Naive B cell (primary cell): ENCODE measurements around the gene MEPE. TPM values are rescaled to one million over a fixed set of nuclear protein-coding genes. Genes with fewer than 3 reads are reported as not detected.

Experiments
- ATAC-seq, 2 donors: fragments of 150-1000 bp; cut with Tn5 transposase; 2 replicates each; pipeline ENCODE4 v1.10.0; 2021; ENCODE audit warnings: low read depth in 2 of 2, mild to moderate bottlenecking in 2 of 2, moderate library complexity in 2 of 2
- DNase-seq: peaks from one replicate; pipeline ENCODE4 v3.0.0; 2022
- H3K27ac Mint-ChIP-seq, 6 donors: one replicate each; pipeline ENCODE4 v1.8.0; 2020 to 2022; ENCODE audit warnings: mild to moderate bottlenecking in 6 of 6, mixed read lengths in 6 of 6, moderate library complexity in 5 of 6, inconsistent platforms in 2 of 6
- H3K27me3 Mint-ChIP-seq, 3 donors: one replicate each; pipeline ENCODE4 v1.8.0; 2021 to 2022; ENCODE audit warnings: mixed read lengths in 3 of 3, mild to moderate bottlenecking in 1 of 3
- H3K36me3 Mint-ChIP-seq, 2 donors: one replicate each; pipeline ENCODE4 v1.8.0; 2020 to 2022; ENCODE audit warnings: mixed read lengths in 2 of 2, inconsistent platforms in 1 of 2, mild to moderate bottlenecking in 1 of 2
- H3K4me1 Mint-ChIP-seq, 3 donors: one replicate each; pipeline ENCODE4 v1.8.0; 2020 to 2022; ENCODE audit warnings: mixed read lengths in 3 of 3, inconsistent platforms in 1 of 3, mild to moderate bottlenecking in 1 of 3, moderate library complexity in 1 of 3
- H3K4me3 Mint-ChIP-seq, 8 donors: one replicate each; pipeline ENCODE4 v1.8.0; 2020 to 2022; ENCODE audit warnings: mild to moderate bottlenecking in 8 of 8, mixed read lengths in 8 of 8, moderate library complexity in 8 of 8, inconsistent platforms in 2 of 8
- H3K9me3 Mint-ChIP-seq, 7 donors: one replicate each; pipeline ENCODE4 v1.8.0; 2020 to 2022; ENCODE audit warnings: mixed read lengths in 7 of 7, mild to moderate bottlenecking in 5 of 7, inconsistent platforms in 2 of 7, moderate library complexity in 1 of 7
- polyA plus RNA-seq, 6 donors: library from polyadenylated mRNA; unstranded; fragments of 300-500 nt; fragmentation: Illumina TruSeq; gene quantifications; one replicate each; pipeline ENCODE4 v1.2.3, GENCODE V29; 2021; ENCODE audit warnings: low read depth in 6 of 6

MEPE gene, protein sequence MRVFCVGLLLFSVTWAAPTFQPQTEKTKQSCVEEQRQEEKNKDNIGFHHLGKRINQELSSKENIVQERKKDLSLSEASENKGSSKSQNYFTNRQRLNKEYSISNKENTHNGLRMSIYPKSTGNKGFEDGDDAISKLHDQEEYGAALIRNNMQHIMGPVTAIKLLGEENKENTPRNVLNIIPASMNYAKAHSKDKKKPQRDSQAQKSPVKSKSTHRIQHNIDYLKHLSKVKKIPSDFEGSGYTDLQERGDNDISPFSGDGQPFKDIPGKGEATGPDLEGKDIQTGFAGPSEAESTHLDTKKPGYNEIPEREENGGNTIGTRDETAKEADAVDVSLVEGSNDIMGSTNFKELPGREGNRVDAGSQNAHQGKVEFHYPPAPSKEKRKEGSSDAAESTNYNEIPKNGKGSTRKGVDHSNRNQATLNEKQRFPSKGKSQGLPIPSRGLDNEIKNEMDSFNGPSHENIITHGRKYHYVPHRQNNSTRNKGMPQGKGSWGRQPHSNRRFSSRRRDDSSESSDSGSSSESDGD
- not detected for polyA plus RNA-seq

DNA sequence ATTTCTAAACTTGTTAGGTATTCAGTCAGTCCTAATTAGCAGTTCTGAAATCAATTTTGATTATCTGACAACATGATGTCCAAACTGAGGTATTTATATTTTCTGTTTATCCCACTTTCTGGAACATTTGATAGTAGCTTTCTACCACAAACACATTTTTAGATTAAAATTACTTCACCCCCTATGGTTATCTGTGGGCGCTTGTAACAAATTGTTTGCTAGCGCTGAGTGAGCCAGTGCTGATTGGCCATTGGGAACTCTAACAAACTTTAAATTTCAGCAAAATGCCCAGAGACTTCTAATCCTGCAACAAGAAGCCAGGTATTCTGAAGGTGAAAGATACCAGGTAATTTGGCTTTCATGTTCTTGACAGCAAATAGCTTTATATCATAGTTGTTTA lies at the start of gene MEPE:
Gene MEPE (plus strand): TSS at position 301 of the 400 bp plus-strand sequence. CDS start 1,746 bp downstream, outside the sequence.
- ATAC-seq (no peak), DNase-seq (no peak)
- H3K27ac Mint-ChIP-seq, result no peak within 1 kb of the TSS
- H3K4me3 Mint-ChIP-seq, result no peak within 1 kb of the TSS
- H3K4me1 Mint-ChIP-seq, result no peaks in the 10 kb centered on the region
- peaks cover 0 to 3% (median 0%) of the 10 kb centered on the region in 7 donors for H3K9me3 Mint-ChIP-seq
- no peaks in the 10 kb centered on the region for H3K27me3 Mint-ChIP-seq
- H3K36me3 Mint-ChIP-seq, result no peaks in the 10 kb centered on the region

DNA sequence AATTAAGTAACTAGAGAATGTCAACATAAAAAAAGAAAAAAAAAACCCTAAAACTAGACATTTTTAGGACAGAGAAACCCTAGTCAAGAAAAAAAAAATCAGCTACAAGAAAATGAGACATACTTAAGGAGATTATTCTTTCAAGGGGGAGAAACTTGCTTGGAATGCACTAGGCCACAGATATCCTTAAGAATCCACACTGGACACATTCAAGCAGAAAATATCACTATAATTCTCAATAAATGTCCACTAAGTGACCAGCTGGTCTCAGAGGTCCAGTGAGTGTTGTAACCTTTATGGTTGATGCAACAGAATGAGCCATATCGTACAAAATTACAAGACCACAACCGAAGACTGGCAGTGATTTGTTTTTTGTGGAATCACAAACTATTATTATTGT lies 49.0 kb upstream of the MEPE start:
- no peaks in the 10 kb centered on the region for H3K4me1 Mint-ChIP-seq
- no peak overlapping the region for H3K27ac Mint-ChIP-seq
- H3K36me3 Mint-ChIP-seq, result no peaks in the 10 kb centered on the region
- H3K27me3 Mint-ChIP-seq, result peaks cover 0 to 7% (median 6%) of the 10 kb centered on the region in 3 donors
- no peak for ATAC-seq
- H3K9me3 Mint-ChIP-seq, result peaks cover 0 to 4% (median 0%) of the 10 kb centered on the region in 7 donors
- no peak for DNase-seq
- no peak overlapping the region for H3K4me3 Mint-ChIP-seq

DNA sequence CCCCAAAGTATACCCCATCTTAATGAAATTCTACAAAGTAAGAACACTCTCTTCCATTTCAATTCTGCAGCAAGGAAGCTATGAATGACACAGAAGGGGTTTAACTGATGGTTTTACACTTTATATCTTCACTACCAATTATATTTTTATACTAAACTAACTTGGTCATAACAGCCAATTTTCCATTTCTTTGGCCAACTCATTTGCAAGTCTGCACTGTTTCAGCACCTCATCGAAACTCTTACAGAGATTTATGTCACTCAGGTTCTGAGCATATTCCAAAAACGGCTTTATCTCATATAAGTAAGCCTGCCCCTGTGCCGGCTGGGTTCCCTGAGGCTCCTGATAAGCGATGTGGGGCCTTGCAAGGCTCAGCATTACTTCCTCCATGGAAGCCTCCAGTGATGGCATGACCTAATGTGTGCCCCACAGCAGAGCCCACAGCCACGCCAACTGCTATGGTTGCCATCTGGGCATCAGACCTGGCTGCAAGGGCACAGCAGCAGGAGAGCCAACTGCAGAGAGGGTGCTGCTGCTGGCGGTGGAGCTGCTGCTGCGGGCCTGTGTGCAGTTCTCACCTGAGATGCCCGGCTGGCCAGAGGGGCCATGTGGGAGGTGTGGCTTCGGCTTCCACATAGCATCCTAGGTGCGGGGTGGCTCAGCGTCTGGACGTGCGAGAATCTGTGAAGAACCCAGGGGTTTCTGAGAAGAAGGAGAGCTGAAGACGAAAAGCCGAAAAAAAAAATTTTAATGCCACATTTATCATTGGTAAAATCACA lies 46.8 kb upstream of the MEPE start:
- Mint-ChIP-seq H3K36me3 (no peaks in the 10 kb centered on the region), H3K27ac (no peak overlapping the region), H3K9me3 (peaks cover 0 to 4% (median 0%) of the 10 kb centered on the region in 7 donors), H3K4me3 (no peak overlapping the region), H3K27me3 (peaks cover 0 to 6% (median 4%) of the 10 kb centered on the region in 3 donors), H3K4me1 (no peaks in the 10 kb centered on the region)
- DNase-seq, result no peak
- ATAC-seq, result no peak

DNA sequence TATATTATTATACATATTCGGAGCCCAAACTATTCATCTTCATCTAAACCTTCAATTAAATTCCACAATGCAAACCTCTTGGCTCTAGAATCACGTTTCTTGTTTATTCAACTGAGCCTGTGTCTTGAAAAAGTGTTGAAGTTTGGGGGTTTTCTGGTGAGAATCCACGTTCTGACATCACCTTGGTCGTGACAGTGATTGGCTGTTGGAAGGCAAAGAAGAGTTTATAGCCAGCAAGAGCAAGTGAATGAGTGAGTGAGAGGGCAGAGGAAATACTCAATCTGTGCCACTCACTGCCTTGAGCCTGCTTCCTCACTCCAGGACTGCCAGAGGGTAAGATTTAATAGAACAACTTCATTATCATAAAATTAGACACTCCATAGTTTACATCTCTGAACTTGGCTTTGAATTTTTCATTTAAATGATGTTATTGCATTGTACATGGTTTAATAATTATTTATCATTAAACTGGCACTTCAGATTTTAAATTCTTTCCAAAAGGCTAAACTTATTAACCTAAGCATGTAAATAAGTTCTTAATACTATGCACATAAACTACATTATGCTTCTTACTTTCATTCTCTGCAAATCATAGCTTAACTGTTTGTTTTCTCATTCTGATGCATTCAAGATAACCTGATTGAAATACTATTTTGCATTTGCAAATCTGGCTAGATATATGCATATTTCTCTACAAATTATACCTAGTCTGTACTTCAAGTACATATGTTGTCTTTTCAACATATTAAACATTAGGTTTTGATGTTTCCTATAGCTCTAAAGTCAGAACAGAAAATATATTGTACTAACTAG lies 33.3 kb upstream of the MEPE start, which contains the start of gene IBSP:
Gene IBSP (plus strand): TSS at position 254 of the 813 bp plus-strand sequence. CDS start 2,808 bp downstream, outside the sequence.
- ATAC-seq (no peak), DNase-seq (no peak)
- Mint-ChIP-seq H3K9me3 (peaks cover 0 to 2% (median 0%) of the 10 kb centered on the region in 7 donors), H3K4me3 (no peak within 1 kb of the TSS), H3K36me3 (no peaks in the 10 kb centered on the region), H3K27ac (no peak within 1 kb of the TSS), H3K27me3 (no peaks in the 10 kb centered on the region), H3K4me1 (no peaks in the 10 kb centered on the region)

DNA sequence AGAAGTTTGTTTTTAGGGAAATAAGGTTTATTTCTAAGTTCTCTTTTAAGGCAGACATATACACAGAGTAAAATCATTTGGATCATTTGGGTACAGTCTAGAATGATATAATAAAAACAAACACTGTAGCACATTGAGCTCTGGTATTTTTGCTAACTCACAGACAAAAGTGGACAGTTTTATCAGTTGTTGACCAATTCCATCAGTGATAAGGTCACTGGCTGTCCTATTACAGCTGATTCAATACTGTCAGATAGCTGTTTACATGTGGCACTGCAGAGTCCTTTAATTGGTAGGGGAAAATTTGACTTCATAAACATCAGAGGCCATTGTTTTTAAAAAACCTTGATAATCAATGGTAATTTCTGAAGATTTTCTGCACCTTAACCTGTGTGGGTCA lies 29.9 kb upstream of the MEPE start:
- no peak for ATAC-seq
- H3K27me3 Mint-ChIP-seq, result no peaks in the 10 kb centered on the region
- H3K36me3 Mint-ChIP-seq, result no peaks in the 10 kb centered on the region
- no peaks in the 10 kb centered on the region for H3K9me3 Mint-ChIP-seq
- no peaks in the 10 kb centered on the region for H3K4me1 Mint-ChIP-seq
- H3K4me3 Mint-ChIP-seq, result no peak overlapping the region
- DNase-seq, result no peak
- H3K27ac Mint-ChIP-seq, result no peak overlapping the region

DNA sequence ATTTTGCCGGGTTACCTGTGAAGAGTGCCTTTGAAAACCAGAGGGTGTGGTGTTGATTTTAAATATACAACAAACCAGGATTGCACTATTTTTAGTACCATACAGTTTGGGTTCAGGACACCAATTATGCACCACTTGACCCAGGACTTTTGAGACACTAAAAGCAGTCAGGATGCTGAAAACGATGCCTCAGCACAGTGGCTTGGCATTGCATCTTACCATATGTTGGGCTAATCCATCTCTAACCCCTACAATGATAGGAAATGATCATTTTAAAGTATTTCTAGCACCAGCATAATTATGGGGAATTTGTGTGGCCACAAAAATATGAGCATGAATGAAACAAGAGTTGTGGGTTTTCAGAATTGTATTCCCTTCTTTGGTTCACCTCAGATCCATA lies 29.3 kb upstream of the MEPE start:
- Mint-ChIP-seq H3K4me1 (no peaks in the 10 kb centered on the region), H3K9me3 (no peaks in the 10 kb centered on the region), H3K4me3 (no peak overlapping the region), H3K27ac (no peak overlapping the region), H3K36me3 (no peaks in the 10 kb centered on the region), H3K27me3 (no peaks in the 10 kb centered on the region)
- DNase-seq (no peak), ATAC-seq (no peak)

DNA sequence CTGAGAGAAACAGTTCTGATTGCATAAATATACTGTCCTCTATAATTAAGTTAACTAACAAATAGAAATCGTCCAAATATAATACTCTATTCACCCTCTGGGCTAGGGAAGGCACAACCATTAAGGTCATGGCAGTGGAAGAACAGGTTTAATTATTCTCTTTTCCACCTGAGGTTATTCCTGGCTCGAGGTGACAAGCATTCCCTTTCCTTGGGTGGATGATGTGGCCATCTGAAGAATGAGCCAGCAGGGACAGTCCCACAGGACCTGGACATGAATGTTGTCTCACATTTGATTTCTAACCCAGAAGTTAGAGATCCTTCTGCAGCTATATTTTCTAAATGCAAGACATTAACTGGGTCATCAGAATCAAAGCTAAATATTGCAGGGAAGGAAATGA lies 27.9 kb upstream of the MEPE start:
- Mint-ChIP-seq H3K4me1 (no peaks in the 10 kb centered on the region), H3K9me3 (no peaks in the 10 kb centered on the region)

DNA sequence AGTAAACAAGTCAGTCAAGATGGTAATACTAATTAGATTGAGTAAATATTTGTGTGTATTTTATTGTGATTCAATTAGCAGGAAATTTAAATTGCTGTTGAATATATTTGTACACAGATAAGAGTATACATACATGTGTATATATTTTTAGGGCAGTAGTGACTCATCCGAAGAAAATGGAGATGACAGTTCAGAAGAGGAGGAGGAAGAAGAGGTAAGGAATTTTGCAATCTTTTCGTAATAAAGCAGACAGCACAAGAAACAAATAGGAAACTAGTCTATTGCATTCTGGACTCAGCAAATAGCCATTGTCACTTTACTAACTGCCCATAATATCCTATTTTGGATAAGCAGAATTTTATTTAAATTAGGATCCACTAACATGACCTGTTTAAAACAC lies 26.8 kb upstream of the MEPE start:
- Mint-ChIP-seq H3K27ac (no peak overlapping the region), H3K4me3 (no peak overlapping the region), H3K27me3 (peaks cover 0 to 2% (median 0%) of the 10 kb centered on the region in 3 donors), H3K4me1 (no peaks in the 10 kb centered on the region), H3K36me3 (no peaks in the 10 kb centered on the region), H3K9me3 (peaks cover 0 to 1% (median 0%) of the 10 kb centered on the region in 7 donors)
- ATAC-seq, result no peak
- no peak for DNase-seq

More for the DNA sequence above, 27.9 kb upstream of the MEPE start:
- no peak overlapping the region for H3K4me3 Mint-ChIP-seq
- no peak overlapping the region for H3K27ac Mint-ChIP-seq
- H3K36me3 Mint-ChIP-seq, result no peaks in the 10 kb centered on the region
- ATAC-seq, result no peak
- H3K27me3 Mint-ChIP-seq, result no peaks in the 10 kb centered on the region
- no peak for DNase-seq

DNA sequence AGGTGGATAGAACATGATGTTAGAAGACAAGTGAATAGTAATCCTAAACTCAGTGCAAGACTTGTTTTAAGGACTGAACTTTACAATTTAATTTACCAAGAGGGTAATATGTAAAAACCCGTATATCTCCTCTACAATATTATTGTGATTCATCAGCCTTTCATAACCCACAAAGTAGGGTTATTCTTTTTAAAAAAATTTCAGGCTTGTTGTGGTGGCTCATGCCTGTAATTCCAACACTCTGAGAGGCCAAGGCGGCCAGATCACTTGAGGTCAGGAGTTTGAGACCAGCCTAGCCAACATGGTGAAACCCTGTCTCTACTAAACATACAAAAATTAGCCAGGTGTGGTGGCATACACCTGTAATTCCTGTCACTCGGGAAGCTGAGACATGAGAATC lies 26.2 kb upstream of the MEPE start:
- no peaks in the 10 kb centered on the region for H3K4me1 Mint-ChIP-seq
- ATAC-seq, result no peak

DNA sequence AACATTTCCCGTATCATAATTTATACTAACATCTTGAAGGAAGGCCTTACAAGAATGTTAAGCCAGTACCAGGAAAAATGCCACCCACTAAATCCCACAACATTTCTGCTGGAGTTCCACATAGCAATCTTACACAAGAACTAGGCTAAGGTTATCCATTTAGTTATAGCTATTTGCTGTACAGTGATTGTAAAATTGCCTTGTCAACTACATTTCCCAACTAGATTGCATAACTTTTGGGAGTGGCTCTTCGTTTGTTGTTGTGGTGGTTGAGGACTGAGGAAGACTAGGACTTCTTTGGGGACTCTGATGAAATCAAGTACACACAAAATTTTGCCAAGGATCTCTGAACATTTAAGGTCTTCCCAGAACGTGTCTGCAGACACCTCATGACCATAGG lies 25.4 kb upstream of the MEPE start:
- H3K9me3 Mint-ChIP-seq, result peaks cover 0 to 7% (median 0%) of the 10 kb centered on the region in 7 donors
- no peak overlapping the region for H3K4me3 Mint-ChIP-seq
- DNase-seq (no peak), ATAC-seq (no peak)
- H3K4me1 Mint-ChIP-seq, result no peaks in the 10 kb centered on the region
- H3K27me3 Mint-ChIP-seq, result peaks cover 0 to 8% (median 0%) of the 10 kb centered on the region in 3 donors
- no peaks in the 10 kb centered on the region for H3K36me3 Mint-ChIP-seq
- H3K27ac Mint-ChIP-seq, result no peak overlapping the region

More for the DNA sequence above, 26.2 kb upstream of the MEPE start:
- DNase-seq, result no peak
- Mint-ChIP-seq H3K27ac (no peak overlapping the region), H3K9me3 (peaks cover 0 to 7% (median 0%) of the 10 kb centered on the region in 7 donors), H3K36me3 (no peaks in the 10 kb centered on the region), H3K27me3 (peaks cover 0 to 7% (median 0%) of the 10 kb centered on the region in 3 donors), H3K4me3 (no peak overlapping the region)

DNA sequence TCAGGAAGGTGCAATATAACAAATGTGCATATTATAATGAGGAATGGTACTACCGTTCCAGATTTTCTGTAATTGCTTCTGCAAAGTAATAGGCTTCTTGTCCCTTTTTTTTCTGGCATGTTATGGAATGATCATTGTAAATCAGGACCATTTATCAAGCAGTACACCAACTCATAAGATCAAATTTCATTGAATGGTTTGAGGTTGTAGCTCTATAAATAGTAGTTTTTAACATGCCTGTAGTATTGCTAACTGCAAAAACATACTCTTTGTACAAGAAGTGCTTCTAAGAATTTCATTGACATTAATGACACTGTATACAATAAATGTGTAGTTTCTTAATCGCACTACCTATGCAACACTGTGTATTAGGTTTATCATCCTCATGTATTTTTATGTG lies 20.8 kb upstream of the MEPE start:
- DNase-seq, result no peak
- Mint-ChIP-seq H3K4me3 (no peak overlapping the region), H3K4me1 (no peaks in the 10 kb centered on the region), H3K36me3 (no peaks in the 10 kb centered on the region), H3K27me3 (peaks cover 0 to 16% (median 9%) of the 10 kb centered on the region in 3 donors), H3K27ac (no peak overlapping the region), H3K9me3 (peaks cover 0 to 17% (median 11%) of the 10 kb centered on the region in 7 donors)
- ATAC-seq, result no peak

DNA sequence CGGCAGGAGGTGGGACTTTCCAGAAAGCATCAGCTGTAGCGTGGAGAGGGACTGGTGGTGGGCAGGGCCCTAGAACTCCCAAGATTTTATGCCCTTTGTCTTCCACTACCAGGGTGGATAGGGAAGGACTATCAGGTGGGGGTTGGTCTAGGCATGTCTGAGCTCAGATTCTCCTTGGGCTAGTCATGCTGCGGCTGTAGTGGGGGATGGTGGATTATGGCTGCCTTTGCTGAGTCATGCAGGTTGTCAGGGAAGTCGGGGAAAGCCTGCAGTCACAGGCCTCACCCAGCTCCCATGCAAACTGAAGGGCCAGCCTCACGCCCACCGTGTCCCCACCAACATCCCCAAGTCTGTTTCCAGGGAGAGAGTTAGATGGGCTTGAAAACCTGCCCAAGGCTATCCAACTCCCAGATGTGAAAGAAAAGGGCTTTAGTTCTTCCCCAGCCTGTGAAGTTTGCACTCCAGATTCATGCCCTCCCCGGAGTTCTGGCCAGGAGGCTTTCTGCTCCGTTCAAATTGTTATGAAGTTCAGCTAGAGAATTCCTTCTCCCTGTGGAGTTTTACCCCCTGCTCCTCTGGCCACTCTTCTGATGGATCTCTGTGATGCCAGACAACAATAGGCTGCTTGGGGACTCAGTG lies 13.4 kb upstream of the MEPE start:
- Mint-ChIP-seq H3K36me3 (no peaks in the 10 kb centered on the region), H3K4me1 (no peaks in the 10 kb centered on the region), H3K27ac (no peak overlapping the region), H3K9me3 (peaks cover 2 to 10% (median 4%) of the 10 kb centered on the region in 7 donors), H3K27me3 (peaks cover 4 to 34% (median 21%) of the 10 kb centered on the region in 3 donors), H3K4me3 (no peak overlapping the region)
- DNase-seq (no peak), ATAC-seq (no peak)
